Keratinocyte (primary cell): ENCODE data around the gene MIA3.
"Not testable (repeated sequence)": the region's sequence is repeated elsewhere in the genome, so short reads cannot be mapped to it uniquely, and the experiment has no call there.

Source experiments
- CTCF ChIP-seq, 3 experiments: IDR thresholded peaks in 1 of 3; conservative IDR thresholded peaks in 1 of 3; optimal IDR thresholded peaks in 1 of 3; 2 replicates in 2 of 3; 3 replicates in 1 of 3; pipeline versions ENCODE3 to v1.5.1; 2011; ENCODE audit warnings: low read length in 3 of 3, mild to moderate bottlenecking in 3 of 3, moderate library complexity in 2 of 3, control low read depth in 1 of 3, inconsistent platforms in 1 of 3; ENCODE audit not compliant: insufficient read depth in 2 of 3; ENCODE audit errors: extremely low read depth in 1 of 3
- EZH2 ChIP-seq: IDR thresholded peaks from one replicate; pipeline ENCODE4 v1.6.1; 2012; ENCODE audit warnings: inconsistent platforms, mild to moderate bottlenecking, low read length, moderate library complexity

GRCh38 chr1:222609111-222609510, 8.8 kb upstream of the MIA3 start:
- not testable (repeated sequence) for TF ChIP-seq CTCF (optimal IDR thresholded peaks at IDR 0.05 in 1 of 3, IDR thresholded peaks at IDR 0.05 in 1 of 3, conservative IDR thresholded peaks at IDR 0.05 in 1 of 3; ENCODE audit: extremely low read depth in 1 of 3, insufficient read depth in 2 of 3, low read length in 3 of 3); EZH2
